ENCODE data around the gene CORO6.
"Not testable (repeated sequence)": the region's sequence is repeated elsewhere in the genome, so short reads cannot be mapped to it uniquely, and the experiment has no call there.

Gene CORO6

GRCh38 chr17:29622337-29623282 is at the start of gene CORO6:
CORO6 (minus strand) TSS chr17:29622912; CDS start chr17:29621421, 1,491 bp downstream.
- DNase-seq = peak; percentile 88

- no peak for DNase-seq
Observed at GRCh38 chr17:29671661-29672060, 48.9 kb upstream of the CORO6 start.

- DNase-seq = no peak
Observed at GRCh38 chr17:29669266-29669665, 46.6 kb upstream of the CORO6 start.

GRCh38 chr17:29667969-29668368 is 45.3 kb upstream of the CORO6 start:
- no peak for DNase-seq

- no peak for DNase-seq
Observed at GRCh38 chr17:29665481-29665810, 42.7 kb upstream of the CORO6 start.

- DNase-seq = no peak
Observed at GRCh38 chr17:29664743-29665480, 42.2 kb upstream of the CORO6 start.

GRCh38 chr17:29663155-29663554 is 40.4 kb upstream of the CORO6 start:
- no peak for DNase-seq

- no peak for DNase-seq
Observed at GRCh38 chr17:29661213-29661612, 38.5 kb upstream of the CORO6 start.

GRCh38 chr17:29659155-29659554 is 36.4 kb upstream of the CORO6 start:
- no peak for DNase-seq

- no peak for DNase-seq
Observed at GRCh38 chr17:29655323-29655722, 32.6 kb upstream of the CORO6 start.

- no peak for DNase-seq
Observed at GRCh38 chr17:29653995-29654714, 31.4 kb upstream of the CORO6 start.

GRCh38 chr17:29652976-29653375 is 30.3 kb upstream of the CORO6 start:
- DNase-seq = no peak

GRCh38 chr17:29651913-29652312 is 29.2 kb upstream of the CORO6 start:
- not testable (repeated sequence) for DNase-seq

- DNase-seq = no peak
Observed at GRCh38 chr17:29650396-29650795, 27.7 kb upstream of the CORO6 start.

- no peak for DNase-seq
Observed at GRCh38 chr17:29649359-29649758, 26.6 kb upstream of the CORO6 start.

GRCh38 chr17:29648005-29648404 is 25.3 kb upstream of the CORO6 start:
- DNase-seq = no peak

- DNase-seq = no peak
Observed at GRCh38 chr17:29645515-29646051, 22.9 kb upstream of the CORO6 start.

- no peak for DNase-seq
Observed at GRCh38 chr17:29643817-29644160, 21.1 kb upstream of the CORO6 start.

- DNase-seq = no peak
Observed at GRCh38 chr17:29642171-29642611, 19.5 kb upstream of the CORO6 start.

- no peak for DNase-seq
Observed at GRCh38 chr17:29640981-29641642, 18.4 kb upstream of the CORO6 start.

GRCh38 chr17:29640413-29640812 is 17.7 kb upstream of the CORO6 start:
- DNase-seq = no peak

GRCh38 chr17:29633886-29634285 is 11.2 kb upstream of the CORO6 start:
- DNase-seq = no peak

Measured in activated effector memory CD4-positive, alpha-beta T cell treated with anti-CD3 and anti-CD28 coated beads, Interleukin-2, amount 50 U/mL, for 16 hours (primary cell).